ENCODE data around the gene WSB1.
"Not testable (repeated sequence)": the region's sequence is repeated elsewhere in the genome, so short reads cannot be mapped to it uniquely, and the experiment has no call there.

Gene WSB1

GRCh38 chr17:27247958-27248342 is 46.0 kb upstream of the WSB1 start:
- no peak overlapping the region for H3K4me3 ChIP-seq (ENCODE audit: low read depth, low read length)
- POLR2A ChIA-PET, result no interaction called here
- TF ChIP-seq CTCF (IDR thresholded peaks at IDR 0.05; ENCODE audit: insufficient read depth, low read length, missing control alignments), result no peak
- DNase-seq (ENCODE audit: low read depth, low spot score), result no peak
- CTCF ChIA-PET, result interaction anchor here (1.5 kb wide), 1 partner anchor 10 kb away, joined by 4 read pairs; no protein-coding TSS in a partner anchor

GRCh38 chr17:27250791-27251190 is 43.1 kb upstream of the WSB1 start:
- CTCF ChIA-PET, result interaction anchor here (2.0 kb wide), 1 partner anchor 10 kb away, joined by 4 read pairs; no protein-coding TSS in a partner anchor
- not testable (repeated sequence) for DNase-seq (ENCODE audit: low read depth, low spot score); H3K4me3 ChIP-seq (ENCODE audit: low read depth, low read length)
- POLR2A ChIA-PET, result interaction anchor here (1.1 kb wide), 1 partner anchor 44 kb away, joined by 3 read pairs; no protein-coding TSS in a partner anchor

GRCh38 chr17:27254802-27255201 is 39.1 kb upstream of the WSB1 start:
- DNase-seq (ENCODE audit: low read depth, low spot score); CTCF ChIA-PET; H3K4me3 ChIP-seq (ENCODE audit: low read depth, low read length); POLR2A ChIA-PET: not testable (repeated sequence)

- DNase-seq (ENCODE audit: low read depth, low spot score), result peak; percentile 77
- CTCF ChIA-PET, result interaction anchor here (1.1 kb wide), 1 partner anchor 77 kb away, joined by 4 read pairs; no protein-coding TSS in a partner anchor
- POLR2A ChIA-PET, result interaction anchor here (1.0 to 1.3 kb wide), 2 partner anchors 11 to 37 kb away, joined by 3 to 4 read pairs; no protein-coding TSS in a partner anchor
- TF ChIP-seq CTCF (IDR thresholded peaks at IDR 0.05; ENCODE audit: insufficient read depth, low read length, missing control alignments), result no peak
- H3K4me3 ChIP-seq (ENCODE audit: low read depth, low read length), result no peak overlapping the region
Observed at GRCh38 chr17:27256225-27257030, 37.5 kb upstream of the WSB1 start.

GRCh38 chr17:27257031-27257357 is 36.9 kb upstream of the WSB1 start:
- CTCF ChIA-PET, result no interaction called here
- H3K4me3 ChIP-seq (ENCODE audit: low read depth, low read length), result no peak overlapping the region
- POLR2A ChIA-PET, result no interaction called here
- DNase-seq (ENCODE audit: low read depth, low spot score), result no peak
- no peak for TF ChIP-seq CTCF (IDR thresholded peaks at IDR 0.05; ENCODE audit: insufficient read depth, low read length, missing control alignments)

GRCh38 chr17:27259356-27259755 is 34.6 kb upstream of the WSB1 start:
- ChIA-PET CTCF (interaction anchor here (0.9 to 1.4 kb wide), 4 partner anchors 23 to 344 kb away, joined by 3 to 4 read pairs (median 3); no protein-coding TSS in a partner anchor), POLR2A (no interaction called here)
- no peak for DNase-seq (ENCODE audit: low read depth, low spot score)
- H3K4me3 ChIP-seq (ENCODE audit: low read depth, low read length), result no peak overlapping the region
- no peak for TF ChIP-seq CTCF (IDR thresholded peaks at IDR 0.05; ENCODE audit: insufficient read depth, low read length, missing control alignments)

GRCh38 chr17:27263386-27263785 is 30.5 kb upstream of the WSB1 start:
- DNase-seq (ENCODE audit: low read depth, low spot score), result no peak
- POLR2A ChIA-PET, result no interaction called here
- TF ChIP-seq CTCF (IDR thresholded peaks at IDR 0.05; ENCODE audit: insufficient read depth, low read length, missing control alignments), result no peak
- no peak overlapping the region for H3K4me3 ChIP-seq (ENCODE audit: low read depth, low read length)
- CTCF ChIA-PET, result no interaction called here

All from AG04449 (cell line).